BLaER1 treated with 17β-estradiol and CSF1 and Interleukin-3, amounts not matched to agents 10 nM and 100 nM (cell line): ENCODE measurements around the gene RHEBL1.
A peak's percentile ranks its signal among the peaks of the same experiment; 100 is the strongest.

Experiments
- H3K27ac ChIP-seq, 11 experiments: shearing (Covaris generic); formaldehyde crosslinking; 2 replicates each; pipeline ENCODE4 v1.8.1; 2022
- H3K27me3 ChIP-seq, 11 experiments: shearing (Covaris generic); formaldehyde crosslinking; 2 replicates each; pipeline ENCODE4 v1.8.1; 2022
- H3K36me3 ChIP-seq, 11 experiments: shearing (Covaris generic); formaldehyde crosslinking; 2 replicates each; pipeline ENCODE4 v1.8.1; 2022
- H3K4me1 ChIP-seq, 10 experiments: shearing (Covaris generic); formaldehyde crosslinking; 2 replicates each; pipeline ENCODE4 v1.8.1; 2022
- H3K4me2 ChIP-seq, 11 experiments: shearing (Covaris generic); formaldehyde crosslinking; 2 replicates each; pipeline ENCODE4 v1.8.1; 2022
- H3K4me3 ChIP-seq, 10 experiments: shearing (Covaris generic); formaldehyde crosslinking; 2 replicates each; pipeline ENCODE4 v1.8.1; 2022
- H3K9ac ChIP-seq, 11 experiments: shearing (Covaris generic); formaldehyde crosslinking; 2 replicates each; pipeline ENCODE4 v1.8.1; 2022
- H3K9me3 ChIP-seq, 11 experiments: shearing (Covaris generic); formaldehyde crosslinking; replicated peaks in 1 of 11; 2 replicates each; pipeline ENCODE4 v1.8.1; 2022
- H4K20me1 ChIP-seq, 11 experiments: shearing (Covaris generic); formaldehyde crosslinking; 2 replicates each; pipeline ENCODE4 v1.8.1; 2022
- Cebpa-rat ChIP-seq, 11 experiments: shearing (Covaris generic); IDR thresholded peaks; 2 replicates each; pipeline ENCODE4 v1.8.1; 2022

RHEBL1 gene

GRCh38 chr12:49092086-49092815, 22.5 kb upstream of the RHEBL1 start:
- H3K36me3 ChIP-seq, result peaks cover 15 to 22% (median 19%) of the 10 kb centered on the region in 11 experiments
- H3K4me3 ChIP-seq, result peak overlapping the region; percentile 39 to 67 (median 48)
- H3K27me3 ChIP-seq, result peaks cover 88 to 94% (median 90%) of the 10 kb centered on the region in 11 experiments
- H3K4me2 ChIP-seq, result peak overlapping the region; percentile 79 to 100 (median 93)
- H4K20me1 ChIP-seq, result peaks cover 14 to 88% (median 83%) of the 10 kb centered on the region in 11 experiments; a peak in 20 of 22 replicates
- no peak for TF ChIP-seq Cebpa-rat (IDR thresholded peaks at IDR 0.05)
- no peaks in the 10 kb centered on the region for H3K9me3 ChIP-seq
- peaks cover 45 to 73% (median 60%) of the 10 kb centered on the region in 10 experiments for H3K4me1 ChIP-seq
- peak overlapping the region in 5 of 11 experiments; percentile 15 to 50 (median 28); a peak in 6 of 22 replicates for H3K9ac ChIP-seq
- no peak overlapping the region for H3K27ac ChIP-seq

- peak overlapping the region; percentile 39 to 67 (median 48) for H3K4me3 ChIP-seq
- H3K4me2 ChIP-seq, result peak overlapping the region; percentile 79 to 100 (median 93)
- no peak for TF ChIP-seq Cebpa-rat (IDR thresholded peaks at IDR 0.05)
- H4K20me1 ChIP-seq, result peaks cover 9 to 83% (median 78%) of the 10 kb centered on the region in 11 experiments; a peak in 20 of 22 replicates
- H3K9me3 ChIP-seq, result no peaks in the 10 kb centered on the region
- peaks cover 45 to 73% (median 60%) of the 10 kb centered on the region in 10 experiments for H3K4me1 ChIP-seq
- peaks cover 85 to 89% (median 85%) of the 10 kb centered on the region in 11 experiments for H3K27me3 ChIP-seq
- H3K36me3 ChIP-seq, result peaks cover 10 to 17% (median 14%) of the 10 kb centered on the region in 11 experiments
- peak overlapping the region in 5 of 11 experiments; percentile 15 to 50 (median 28); a peak in 5 of 22 replicates for H3K9ac ChIP-seq
- no peak overlapping the region for H3K27ac ChIP-seq
These were observed 22.0 kb upstream of the RHEBL1 start for GRCh38 chr12:49091836-49092085.

- Histone ChIP-seq H4K20me1 (peaks cover 6 to 78% (median 73%) of the 10 kb centered on the region in 11 experiments; a peak in 20 of 22 replicates), H3K27me3 (peaks cover 80 to 85% (median 80%) of the 10 kb centered on the region in 11 experiments), H3K4me3 (peak overlapping the region; percentile 39 to 67 (median 48)), H3K4me1 (peaks cover 45 to 73% (median 60%) of the 10 kb centered on the region in 10 experiments), H3K36me3 (peaks cover 5 to 12% (median 9%) of the 10 kb centered on the region in 11 experiments), H3K27ac (no peak overlapping the region), H3K9ac (peak overlapping the region in 2 of 11 experiments; percentile 28 to 50; a peak in 1 of 22 replicates), H3K9me3 (no peaks in the 10 kb centered on the region), H3K4me2 (peak overlapping the region; percentile 93 to 100 (median 97))
- no peak for TF ChIP-seq Cebpa-rat (IDR thresholded peaks at IDR 0.05)
These were observed 21.5 kb upstream of the RHEBL1 start for GRCh38 chr12:49091056-49091835.

DNA sequence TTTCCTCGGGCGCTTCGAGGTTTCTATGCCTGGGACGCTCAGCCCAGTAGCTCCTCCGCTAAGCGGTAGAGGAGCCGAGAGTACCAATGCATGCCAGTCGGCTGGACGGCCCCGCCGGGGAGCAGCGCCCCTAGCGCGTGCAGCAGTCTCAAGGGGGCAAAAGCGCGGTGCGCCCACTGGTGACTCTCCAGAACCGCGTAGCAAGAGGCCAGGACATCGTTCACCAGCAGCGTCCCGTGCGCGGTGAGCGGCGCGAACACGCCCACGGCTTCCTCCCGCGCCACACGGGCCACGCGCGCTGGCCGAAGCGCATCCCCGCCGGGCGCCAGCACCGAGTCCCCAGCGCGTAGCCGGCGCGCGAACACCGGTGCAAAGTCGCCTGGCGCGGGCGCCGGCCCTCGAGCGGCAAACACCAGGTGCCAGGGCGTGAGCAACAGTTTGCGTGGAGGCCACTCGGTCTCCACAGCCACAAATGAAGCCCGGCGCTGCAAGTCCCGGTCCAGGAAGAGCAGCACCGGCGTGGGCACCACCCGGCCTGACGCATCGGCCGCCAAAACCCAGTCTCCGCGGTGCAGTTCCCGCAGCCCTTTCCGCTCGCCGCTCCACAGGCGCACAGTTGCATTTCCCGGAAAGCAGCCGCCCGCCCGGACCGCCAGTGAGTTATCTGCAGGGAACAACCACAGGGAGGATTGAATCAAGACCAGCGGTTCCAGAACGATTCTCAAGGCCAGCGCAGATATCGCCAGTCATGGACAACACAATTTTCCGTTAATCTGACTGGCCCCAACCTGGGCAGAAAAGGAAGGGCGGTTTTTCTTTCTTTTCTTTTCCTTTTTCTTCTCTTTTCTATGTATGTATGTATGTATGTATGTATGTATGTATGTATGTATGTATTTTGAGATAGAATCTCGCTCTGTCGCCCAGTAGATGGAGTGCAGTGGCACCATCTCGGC, 20.3 kb upstream of the RHEBL1 start:
- H3K4me3 ChIP-seq, result peak overlapping the region; percentile 49 to 72 (median 59)

DNA sequence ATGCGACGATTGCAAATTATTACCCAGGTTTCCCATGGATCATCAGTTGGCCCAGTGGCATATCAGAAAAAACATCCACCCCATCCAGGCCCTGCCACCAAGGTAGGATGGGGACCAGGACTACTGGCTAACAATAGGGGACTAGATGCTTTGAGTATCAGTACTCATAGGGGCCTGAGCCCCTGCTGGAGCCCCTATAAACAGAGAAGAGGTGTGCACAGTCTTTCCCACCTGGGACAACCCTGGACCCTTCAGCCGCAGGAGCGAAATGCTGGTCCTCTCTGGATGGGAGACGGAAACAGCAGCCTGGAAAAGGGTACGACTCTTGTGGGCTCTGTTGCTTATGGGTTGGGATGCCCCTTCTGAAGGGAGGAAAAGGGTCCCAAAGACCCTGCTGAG, 19.2 kb upstream of the RHEBL1 start:
- Histone ChIP-seq H3K27ac (no peak overlapping the region), H3K4me2 (peak overlapping the region in 9 of 11 experiments; percentile 16 to 100 (median 82); a peak in 13 of 22 replicates), H4K20me1 (peaks cover 0 to 56% (median 53%) of the 10 kb centered on the region in 11 experiments; a peak in 18 of 22 replicates), H3K9me3 (peaks cover 0 to 6% (median 0%) of the 10 kb centered on the region in 11 experiments; a peak in 3 of 22 replicates), H3K27me3 (peaks cover 56 to 62% (median 57%) of the 10 kb centered on the region in 11 experiments), H3K4me1 (peaks cover 38 to 62% (median 50%) of the 10 kb centered on the region in 10 experiments), H3K36me3 (no peaks in the 10 kb centered on the region), H3K4me3 (no peak overlapping the region; a peak in 1 of 20 replicates), H3K9ac (no peak overlapping the region)
- no peak for TF ChIP-seq Cebpa-rat (IDR thresholded peaks at IDR 0.05)

More for the DNA sequence above, 20.3 kb upstream of the RHEBL1 start:
- peaks cover 68 to 74% (median 69%) of the 10 kb centered on the region in 11 experiments for H3K27me3 ChIP-seq
- H3K9ac ChIP-seq, result peak overlapping the region in 10 of 11 experiments; percentile 12 to 59 (median 38); a peak in 13 of 22 replicates
- peak overlapping the region; percentile 93 to 100 (median 97) for H3K4me2 ChIP-seq
- H4K20me1 ChIP-seq, result peaks cover 0 to 67% (median 64%) of the 10 kb centered on the region in 11 experiments; a peak in 20 of 22 replicates
- H3K27ac ChIP-seq, result peak overlapping the region in 1 of 11 experiments; percentile 17; a peak in 1 of 22 replicates
- no peaks in the 10 kb centered on the region for H3K9me3 ChIP-seq
- H3K4me1 ChIP-seq, result peaks cover 45 to 73% (median 59%) of the 10 kb centered on the region in 10 experiments
- peaks cover 0 to under 1% (median 0%) of the 10 kb centered on the region in 11 experiments; a peak in 1 of 22 replicates for H3K36me3 ChIP-seq
- no peak for TF ChIP-seq Cebpa-rat (IDR thresholded peaks at IDR 0.05)

DNA sequence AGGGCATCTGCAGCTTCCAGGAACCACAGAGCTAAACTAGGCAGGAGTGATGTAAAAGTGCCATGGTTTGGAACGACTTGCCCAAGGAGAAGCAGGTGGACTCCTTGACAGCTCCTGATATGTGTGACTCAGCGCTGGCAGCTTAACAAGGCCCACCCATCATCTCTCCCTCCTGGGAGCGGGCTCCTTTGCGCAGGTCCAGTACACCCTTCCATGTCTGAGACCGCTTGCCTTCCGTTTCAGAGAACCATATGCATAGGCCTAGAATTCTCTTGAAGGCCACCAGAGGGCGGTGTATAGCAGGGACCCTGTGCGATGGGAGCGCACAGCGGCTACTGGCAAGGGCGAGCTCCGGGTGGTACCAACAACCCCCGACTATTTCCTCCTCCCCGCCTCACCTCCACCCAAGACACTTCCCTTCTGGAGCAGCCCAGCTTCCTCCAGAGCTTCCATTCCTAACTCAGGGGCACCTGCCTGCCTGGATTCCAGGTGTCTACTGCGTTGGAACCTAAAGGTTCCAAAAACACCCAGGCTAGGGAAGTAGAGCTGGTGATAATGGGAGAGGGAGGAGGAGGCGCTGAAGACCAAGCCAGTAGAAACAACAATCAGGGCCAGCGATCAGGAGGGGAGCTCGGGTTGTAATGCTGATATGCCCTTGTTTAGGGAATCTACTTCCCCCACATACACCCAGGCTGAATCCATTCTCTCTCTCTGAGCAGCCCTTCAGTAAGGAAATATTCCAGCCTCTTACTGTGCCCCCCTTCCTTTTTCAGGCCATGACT, 18.6 kb upstream of the RHEBL1 start:
- Histone ChIP-seq H4K20me1 (peaks cover 0 to 50% (median 47%) of the 10 kb centered on the region in 11 experiments; a peak in 18 of 22 replicates), H3K36me3 (no peaks in the 10 kb centered on the region), H3K27me3 (peaks cover 50 to 56% (median 51%) of the 10 kb centered on the region in 11 experiments), H3K9ac (no peak overlapping the region; a peak in 1 of 22 replicates), H3K4me2 (peak overlapping the region; percentile 16 to 100 (median 79); a peak in 21 of 22 replicates), H3K4me1 (peaks cover 35 to 56% (median 48%) of the 10 kb centered on the region in 10 experiments), H3K27ac (no peak overlapping the region), H3K9me3 (peaks cover 0 to 6% (median 0%) of the 10 kb centered on the region in 11 experiments; a peak in 3 of 22 replicates), H3K4me3 (peak overlapping the region in 2 of 10 experiments; percentile 36 to 41; a peak in 4 of 20 replicates)
- no peak for TF ChIP-seq Cebpa-rat (IDR thresholded peaks at IDR 0.05)

DNA sequence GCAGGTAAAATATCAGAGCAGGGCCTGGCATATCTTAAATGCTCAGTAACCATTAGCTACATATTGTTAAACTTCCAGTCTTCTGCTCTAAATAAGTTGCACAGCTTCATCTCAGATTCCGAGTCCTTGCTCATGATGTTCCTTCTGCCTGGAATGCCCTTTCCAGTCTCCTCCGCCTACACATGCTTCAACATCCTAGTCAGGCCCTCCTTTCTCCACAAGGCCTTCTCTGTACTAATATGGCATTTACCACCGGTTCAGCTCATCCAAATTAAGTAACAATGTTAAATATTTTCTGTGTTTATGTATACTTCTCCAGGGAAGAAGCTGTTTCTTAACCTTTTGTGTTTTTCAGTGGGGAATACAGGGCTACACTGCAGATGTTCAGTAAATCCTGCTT, 16.3 kb upstream of the RHEBL1 start:
- Histone ChIP-seq H3K4me1 (peaks cover 17 to 37% (median 31%) of the 10 kb centered on the region in 10 experiments), H3K27me3 (peaks cover 28 to 34% (median 29%) of the 10 kb centered on the region in 11 experiments), H3K9ac (peak overlapping the region in 1 of 11 experiments; percentile 42; a peak in 2 of 22 replicates), H4K20me1 (peaks cover 0 to 28% (median 26%) of the 10 kb centered on the region in 11 experiments; a peak in 16 of 22 replicates), H3K4me2 (no peak overlapping the region), H3K4me3 (no peak overlapping the region), H3K9me3 (peaks cover 0 to 6% (median 0%) of the 10 kb centered on the region in 11 experiments; a peak in 3 of 22 replicates), H3K27ac (no peak overlapping the region), H3K36me3 (no peaks in the 10 kb centered on the region)
- TF ChIP-seq Cebpa-rat (IDR thresholded peaks at IDR 0.05), result no peak
